WTC11 (cell line): Measurements from ENCODE around the gene AVEN. TPM values are rescaled to one million over a fixed set of nuclear protein-coding genes. Genes with fewer than 3 reads are reported as not detected.

Experiments used
- ATAC-seq: fragments of 200-7000 bp; cut with Tn5 transposase; 2 replicates; pipeline ENCODE4 v1.10.0; 2021; ENCODE audit warnings: mild to moderate bottlenecking, moderate library complexity
- CTCF ChIA-PET: fragments of 300-600 bp; sonication (Branson Sonifier 250); formaldehyde crosslinking; loops from one replicate; lab custom pipeline; 2021; ENCODE audit warnings: antibody characterized with exemption; lab: Charles Lee
- POLR2A ChIA-PET: fragments of 350-600 bp; sonication (Branson Sonifier 250); formaldehyde crosslinking; loops from one replicate; lab custom pipeline; 2021; ENCODE audit warnings: antibody characterized with exemption; lab: Charles Lee
- DNase-seq: peaks from one replicate; pipeline ENCODE4 v3.0.0; 2021; ENCODE audit warnings: low spot score
- H3K27ac Mint-ChIP-seq: 2 replicates; pipeline ENCODE4 v1.8.0; 2021; ENCODE audit warnings: mixed read lengths
- H3K27me3 Mint-ChIP-seq: 2 replicates; pipeline ENCODE4 v1.8.0; 2021; ENCODE audit warnings: low read depth, mild to moderate bottlenecking, moderate library complexity, mixed read lengths
- H3K36me3 Mint-ChIP-seq: 2 replicates; pipeline ENCODE4 v1.8.0; 2021; ENCODE audit warnings: mixed read lengths
- H3K4me1 Mint-ChIP-seq: 2 replicates; pipeline ENCODE4 v1.8.0; 2022; ENCODE audit warnings: mixed read lengths
- H3K4me3 Mint-ChIP-seq: 2 replicates; pipeline ENCODE4 v1.8.0; 2021; ENCODE audit warnings: mild to moderate bottlenecking, moderate library complexity, mixed read lengths
- H3K9me3 Mint-ChIP-seq: 2 replicates; pipeline ENCODE4 v1.8.0; 2021; ENCODE audit warnings: mixed read lengths
- FOXJ3 ChIP-seq: sonication (generic); formaldehyde crosslinking; IDR thresholded peaks from 2 replicates; pipeline ENCODE4 v1.9.0; 2021; ENCODE audit warnings: missing genetic modification reagents, mild to moderate bottlenecking, borderline replicate concordance
- GABPB1 ChIP-seq: sonication (generic); formaldehyde crosslinking; IDR thresholded peaks from 2 replicates; pipeline ENCODE4 v1.8.1; 2023; ENCODE audit warnings: mild to moderate bottlenecking, missing genetic modification reagents
- KAT7 ChIP-seq: sonication (generic); formaldehyde crosslinking; IDR thresholded peaks from 2 replicates; pipeline ENCODE4 v1.8.1; 2023; ENCODE audit warnings: missing genetic modification reagents, mild to moderate bottlenecking, borderline replicate concordance
- NFE2L1 ChIP-seq: sonication (generic); formaldehyde crosslinking; IDR thresholded peaks from 2 replicates; pipeline ENCODE4 v1.8.1; 2023; ENCODE audit warnings: missing genetic modification reagents
- NR1H2 ChIP-seq: sonication (generic); formaldehyde crosslinking; IDR thresholded peaks from 2 replicates; pipeline ENCODE4 v1.9.0; 2021; ENCODE audit warnings: mild to moderate bottlenecking, moderate library complexity, missing genetic modification reagents
- TCF7 ChIP-seq: sonication (generic); formaldehyde crosslinking; IDR thresholded peaks from 2 replicates; pipeline ENCODE4 v1.8.0; 2022; ENCODE audit warnings: mild to moderate bottlenecking, low read depth, missing genetic modification reagents, moderate library complexity
- TEAD4 ChIP-seq: sonication (generic); formaldehyde crosslinking; IDR thresholded peaks from 2 replicates; pipeline ENCODE4 v1.8.0; 2022; ENCODE audit warnings: mild to moderate bottlenecking, missing genetic modification reagents
- ZNF219 ChIP-seq: sonication (generic); formaldehyde crosslinking; IDR thresholded peaks from 2 replicates; pipeline ENCODE4 v1.8.0; 2023; ENCODE audit warnings: missing genetic modification reagents, mild to moderate bottlenecking, borderline replicate concordance
- ZNF396 ChIP-seq: fragments of 250-450 bp; sonication (Bioruptor Pico); IDR thresholded peaks from 2 replicates; pipeline ENCODE4 v1.8.0; 2021; ENCODE audit warnings: mild to moderate bottlenecking, moderate library complexity, borderline replicate concordance
- total RNA-seq: library from RNA; stranded (reverse); gene quantifications from 3 replicates; pipeline ENCODE4 v1.2.3, GENCODE V29; 2021
- TF ChIP-seq, protein P1 (sequence below): fragments of 200-600 bp; IDR thresholded peaks from 2 replicates; pipeline ENCODE4 v1.8.0; 2022; ENCODE audit warnings: antibody characterized with exemption
- TF ChIP-seq, protein P2 (sequence below): sonication (generic); formaldehyde crosslinking; IDR thresholded peaks from 2 replicates; pipeline ENCODE4 v1.8.0; 2022; ENCODE audit warnings: mild to moderate bottlenecking, missing genetic modification reagents
- TF ChIP-seq, protein P3 (sequence below): sonication (generic); formaldehyde crosslinking; IDR thresholded peaks from 2 replicates; pipeline ENCODE4 v1.8.0; 2022; ENCODE audit warnings: mild to moderate bottlenecking, missing genetic modification reagents
- TF ChIP-seq, protein P4 (sequence below): fragments of 250-450 bp; sonication (Bioruptor Pico); IDR thresholded peaks from 2 replicates; pipeline ENCODE4 v1.8.0; 2021; ENCODE audit warnings: mild to moderate bottlenecking
- TF ChIP-seq, protein P5 (sequence below): sonication (generic); formaldehyde crosslinking; IDR thresholded peaks from 2 replicates; pipeline ENCODE4 v1.8.1; 2022; ENCODE audit warnings: low read depth, mild to moderate bottlenecking, moderate library complexity, missing genetic modification reagents, borderline replicate concordance
- TF ChIP-seq, protein P6 (sequence below): fragments of 250-450 bp; sonication (Bioruptor Pico); IDR thresholded peaks from 2 replicates; pipeline ENCODE4 v1.9.0; 2021; ENCODE audit warnings: moderate library complexity, mild to moderate bottlenecking, inconsistent platforms, borderline replicate concordance
- TF ChIP-seq, protein P7 (sequence below): sonication (generic); formaldehyde crosslinking; IDR thresholded peaks from 2 replicates; pipeline ENCODE4 v1.8.1; 2022; ENCODE audit warnings: low read depth, missing genetic modification reagents, borderline replicate concordance
- TF ChIP-seq, protein P8 (sequence below): sonication (generic); formaldehyde crosslinking; IDR thresholded peaks from 2 replicates; pipeline ENCODE4 v1.8.0; 2023; ENCODE audit warnings: mild to moderate bottlenecking, missing genetic modification reagents

Gene AVEN
- total RNA-seq, 1 experiment from 2014 or later = 12.4 TPM

DNA sequence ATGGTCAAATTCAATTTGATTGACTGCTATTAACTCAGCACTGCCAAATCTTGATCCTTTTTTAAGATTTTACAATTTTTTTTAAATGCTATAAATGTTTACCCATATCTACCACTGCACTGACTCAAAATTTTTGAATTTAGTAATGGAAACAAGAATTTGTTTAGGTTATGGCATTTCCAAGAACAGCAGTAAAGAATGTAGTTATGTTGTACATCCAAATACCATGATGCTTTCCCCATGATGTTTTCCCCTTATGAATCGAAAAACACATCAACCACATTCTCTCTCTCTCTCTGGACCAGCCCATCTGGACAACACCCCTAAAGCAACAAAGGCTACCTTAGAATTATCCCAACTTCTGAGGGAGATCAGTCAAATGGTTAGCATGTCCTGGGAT lies 56.5 kb downstream of the AVEN start:
- CTCF ChIA-PET = no interaction called here
- no peaks in the 10 kb centered on the region for H3K36me3 Mint-ChIP-seq
- H3K4me3 Mint-ChIP-seq = no peak overlapping the region
- H3K4me1 Mint-ChIP-seq = peaks cover 17% of the 10 kb centered on the region
- TF ChIP-seq NR1H2 (CRISPR knock-in tag) (no peak), ZNF219 (CRISPR knock-in tag) (no peak), KAT7 (CRISPR knock-in tag) (no peak), GABPB1 (CRISPR knock-in tag) (no peak), TEAD4 (no peak), NFE2L1 (CRISPR knock-in tag) (no peak)
- TF ChIP-seq, protein P1, sequence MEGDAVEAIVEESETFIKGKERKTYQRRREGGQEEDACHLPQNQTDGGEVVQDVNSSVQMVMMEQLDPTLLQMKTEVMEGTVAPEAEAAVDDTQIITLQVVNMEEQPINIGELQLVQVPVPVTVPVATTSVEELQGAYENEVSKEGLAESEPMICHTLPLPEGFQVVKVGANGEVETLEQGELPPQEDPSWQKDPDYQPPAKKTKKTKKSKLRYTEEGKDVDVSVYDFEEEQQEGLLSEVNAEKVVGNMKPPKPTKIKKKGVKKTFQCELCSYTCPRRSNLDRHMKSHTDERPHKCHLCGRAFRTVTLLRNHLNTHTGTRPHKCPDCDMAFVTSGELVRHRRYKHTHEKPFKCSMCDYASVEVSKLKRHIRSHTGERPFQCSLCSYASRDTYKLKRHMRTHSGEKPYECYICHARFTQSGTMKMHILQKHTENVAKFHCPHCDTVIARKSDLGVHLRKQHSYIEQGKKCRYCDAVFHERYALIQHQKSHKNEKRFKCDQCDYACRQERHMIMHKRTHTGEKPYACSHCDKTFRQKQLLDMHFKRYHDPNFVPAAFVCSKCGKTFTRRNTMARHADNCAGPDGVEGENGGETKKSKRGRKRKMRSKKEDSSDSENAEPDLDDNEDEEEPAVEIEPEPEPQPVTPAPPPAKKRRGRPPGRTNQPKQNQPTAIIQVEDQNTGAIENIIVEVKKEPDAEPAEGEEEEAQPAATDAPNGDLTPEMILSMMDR = no peak
- TF ChIP-seq, protein P2, sequence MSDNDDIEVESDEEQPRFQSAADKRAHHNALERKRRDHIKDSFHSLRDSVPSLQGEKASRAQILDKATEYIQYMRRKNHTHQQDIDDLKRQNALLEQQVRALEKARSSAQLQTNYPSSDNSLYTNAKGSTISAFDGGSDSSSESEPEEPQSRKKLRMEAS = no peak
- TF ChIP-seq, protein P3, sequence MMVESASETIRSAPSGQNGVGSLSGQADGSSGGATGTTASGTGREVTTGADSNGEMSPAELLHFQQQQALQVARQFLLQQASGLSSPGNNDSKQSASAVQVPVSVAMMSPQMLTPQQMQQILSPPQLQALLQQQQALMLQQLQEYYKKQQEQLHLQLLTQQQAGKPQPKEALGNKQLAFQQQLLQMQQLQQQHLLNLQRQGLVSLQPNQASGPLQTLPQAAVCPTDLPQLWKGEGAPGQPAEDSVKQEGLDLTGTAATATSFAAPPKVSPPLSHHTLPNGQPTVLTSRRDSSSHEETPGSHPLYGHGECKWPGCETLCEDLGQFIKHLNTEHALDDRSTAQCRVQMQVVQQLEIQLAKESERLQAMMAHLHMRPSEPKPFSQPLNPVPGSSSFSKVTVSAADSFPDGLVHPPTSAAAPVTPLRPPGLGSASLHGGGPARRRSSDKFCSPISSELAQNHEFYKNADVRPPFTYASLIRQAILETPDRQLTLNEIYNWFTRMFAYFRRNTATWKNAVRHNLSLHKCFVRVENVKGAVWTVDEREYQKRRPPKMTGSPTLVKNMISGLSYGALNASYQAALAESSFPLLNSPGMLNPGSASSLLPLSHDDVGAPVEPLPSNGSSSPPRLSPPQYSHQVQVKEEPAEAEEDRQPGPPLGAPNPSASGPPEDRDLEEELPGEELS = no peak
- TF ChIP-seq, protein P4, sequence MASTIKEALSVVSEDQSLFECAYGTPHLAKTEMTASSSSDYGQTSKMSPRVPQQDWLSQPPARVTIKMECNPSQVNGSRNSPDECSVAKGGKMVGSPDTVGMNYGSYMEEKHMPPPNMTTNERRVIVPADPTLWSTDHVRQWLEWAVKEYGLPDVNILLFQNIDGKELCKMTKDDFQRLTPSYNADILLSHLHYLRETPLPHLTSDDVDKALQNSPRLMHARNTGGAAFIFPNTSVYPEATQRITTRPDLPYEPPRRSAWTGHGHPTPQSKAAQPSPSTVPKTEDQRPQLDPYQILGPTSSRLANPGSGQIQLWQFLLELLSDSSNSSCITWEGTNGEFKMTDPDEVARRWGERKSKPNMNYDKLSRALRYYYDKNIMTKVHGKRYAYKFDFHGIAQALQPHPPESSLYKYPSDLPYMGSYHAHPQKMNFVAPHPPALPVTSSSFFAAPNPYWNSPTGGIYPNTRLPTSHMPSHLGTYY (CRISPR knock-in tag) = no peak
- TF ChIP-seq, protein P5, sequence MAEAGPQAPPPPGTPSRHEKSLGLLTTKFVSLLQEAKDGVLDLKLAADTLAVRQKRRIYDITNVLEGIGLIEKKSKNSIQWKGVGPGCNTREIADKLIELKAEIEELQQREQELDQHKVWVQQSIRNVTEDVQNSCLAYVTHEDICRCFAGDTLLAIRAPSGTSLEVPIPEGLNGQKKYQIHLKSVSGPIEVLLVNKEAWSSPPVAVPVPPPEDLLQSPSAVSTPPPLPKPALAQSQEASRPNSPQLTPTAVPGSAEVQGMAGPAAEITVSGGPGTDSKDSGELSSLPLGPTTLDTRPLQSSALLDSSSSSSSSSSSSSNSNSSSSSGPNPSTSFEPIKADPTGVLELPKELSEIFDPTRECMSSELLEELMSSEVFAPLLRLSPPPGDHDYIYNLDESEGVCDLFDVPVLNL = no peak
- TF ChIP-seq, protein P6, sequence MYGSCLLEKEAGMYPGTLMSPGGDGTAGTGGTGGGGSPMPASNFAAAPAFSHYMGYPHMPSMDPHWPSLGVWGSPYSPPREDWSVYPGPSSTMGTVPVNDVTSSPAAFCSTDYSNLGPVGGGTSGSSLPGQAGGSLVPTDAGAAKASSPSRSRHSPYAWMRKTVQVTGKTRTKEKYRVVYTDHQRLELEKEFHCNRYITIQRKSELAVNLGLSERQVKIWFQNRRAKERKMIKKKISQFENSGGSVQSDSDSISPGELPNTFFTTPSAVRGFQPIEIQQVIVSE (CRISPR knock-in tag) = no peak
- TF ChIP-seq, all 79 proteins: peak for 0
- ATAC-seq = no peak
- no peak overlapping the region for H3K27ac Mint-ChIP-seq
- H3K9me3 Mint-ChIP-seq = no peaks in the 10 kb centered on the region
- DNase-seq = no peak
- POLR2A ChIA-PET = no interaction called here
- no peaks in the 10 kb centered on the region for H3K27me3 Mint-ChIP-seq

DNA sequence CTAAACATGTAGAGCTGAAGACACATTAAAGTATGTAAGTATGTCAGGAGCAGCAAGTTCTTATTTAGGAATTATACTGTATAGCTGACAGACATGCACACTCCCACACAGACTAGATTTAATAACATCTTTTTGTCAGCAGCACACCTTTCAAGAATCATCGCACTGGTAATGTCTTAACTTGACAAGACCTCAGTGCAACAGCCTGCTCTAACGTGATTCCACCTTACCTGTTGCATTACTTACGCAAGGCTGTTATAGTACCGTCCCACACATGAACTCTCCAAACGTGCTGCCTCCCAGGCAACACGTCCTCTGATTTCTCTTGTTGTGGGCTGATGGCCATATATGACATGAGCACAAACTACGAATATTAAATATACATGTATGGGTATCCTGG lies 58.8 kb downstream of the AVEN start:
- H3K36me3 Mint-ChIP-seq = no peaks in the 10 kb centered on the region
- H3K27me3 Mint-ChIP-seq = no peaks in the 10 kb centered on the region
- CTCF ChIA-PET = no interaction called here
- DNase-seq (no peak), ATAC-seq (no peak)
- TF ChIP-seq ZNF396 = no peak
- TF ChIP-seq, all 79 proteins: peak for 0
- peaks cover 13% of the 10 kb centered on the region for H3K4me1 Mint-ChIP-seq
- no peak overlapping the region for H3K4me3 Mint-ChIP-seq
- POLR2A ChIA-PET = interaction anchor here (0.5 kb wide), 1 partner anchor 685 kb away, joined by 4 read pairs; no protein-coding TSS in a partner anchor
- no peaks in the 10 kb centered on the region for H3K9me3 Mint-ChIP-seq
- no peak overlapping the region for H3K27ac Mint-ChIP-seq

DNA sequence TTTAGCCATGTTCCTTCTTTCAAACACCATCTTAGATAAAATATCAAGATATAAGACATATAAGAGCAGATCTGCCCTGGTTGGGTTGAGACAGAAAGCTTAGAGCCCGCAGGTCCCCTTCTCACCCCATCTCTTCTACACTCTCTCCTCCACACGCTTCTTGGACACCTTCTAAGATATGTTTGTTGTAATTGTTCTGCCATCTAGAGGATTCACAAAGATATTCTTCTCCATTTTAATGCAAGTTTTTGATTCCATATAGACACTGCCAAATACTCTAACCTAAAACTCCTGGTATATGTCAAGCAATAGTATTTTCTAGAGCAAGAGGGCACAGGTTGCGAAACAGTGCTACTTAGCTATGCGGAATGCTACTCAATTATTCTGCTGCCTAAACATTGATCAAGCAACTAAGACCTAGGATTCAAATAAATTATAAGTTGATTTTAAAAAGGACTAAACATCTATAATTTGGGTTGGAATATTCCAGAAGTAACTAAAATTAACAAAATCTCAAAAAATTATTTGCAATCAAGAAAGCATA lies 63.9 kb downstream of the AVEN start:
- H3K27me3 Mint-ChIP-seq = no peaks in the 10 kb centered on the region
- no peaks in the 10 kb centered on the region for H3K36me3 Mint-ChIP-seq
- ATAC-seq = no peak
- ChIA-PET POLR2A (interaction anchor here (0.6 kb wide), 1 partner anchor 87 kb away, joined by 3 read pairs; no protein-coding TSS in a partner anchor), CTCF (no interaction called here)
- no peak overlapping the region for H3K27ac Mint-ChIP-seq
- no peak overlapping the region for H3K4me3 Mint-ChIP-seq
- H3K9me3 Mint-ChIP-seq = no peaks in the 10 kb centered on the region
- H3K4me1 Mint-ChIP-seq = peaks cover 4% of the 10 kb centered on the region
- no peak for DNase-seq
- TF ChIP-seq, protein P7, sequence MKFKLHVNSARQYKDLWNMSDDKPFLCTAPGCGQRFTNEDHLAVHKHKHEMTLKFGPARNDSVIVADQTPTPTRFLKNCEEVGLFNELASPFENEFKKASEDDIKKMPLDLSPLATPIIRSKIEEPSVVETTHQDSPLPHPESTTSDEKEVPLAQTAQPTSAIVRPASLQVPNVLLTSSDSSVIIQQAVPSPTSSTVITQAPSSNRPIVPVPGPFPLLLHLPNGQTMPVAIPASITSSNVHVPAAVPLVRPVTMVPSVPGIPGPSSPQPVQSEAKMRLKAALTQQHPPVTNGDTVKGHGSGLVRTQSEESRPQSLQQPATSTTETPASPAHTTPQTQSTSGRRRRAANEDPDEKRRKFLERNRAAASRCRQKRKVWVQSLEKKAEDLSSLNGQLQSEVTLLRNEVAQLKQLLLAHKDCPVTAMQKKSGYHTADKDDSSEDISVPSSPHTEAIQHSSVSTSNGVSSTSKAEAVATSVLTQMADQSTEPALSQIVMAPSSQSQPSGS (CRISPR knock-in tag) = no peak
- TF ChIP-seq TCF7 (CRISPR knock-in tag) = no peak
- TF ChIP-seq FOXJ3 (CRISPR knock-in tag) = no peak
- TF ChIP-seq, protein P8, sequence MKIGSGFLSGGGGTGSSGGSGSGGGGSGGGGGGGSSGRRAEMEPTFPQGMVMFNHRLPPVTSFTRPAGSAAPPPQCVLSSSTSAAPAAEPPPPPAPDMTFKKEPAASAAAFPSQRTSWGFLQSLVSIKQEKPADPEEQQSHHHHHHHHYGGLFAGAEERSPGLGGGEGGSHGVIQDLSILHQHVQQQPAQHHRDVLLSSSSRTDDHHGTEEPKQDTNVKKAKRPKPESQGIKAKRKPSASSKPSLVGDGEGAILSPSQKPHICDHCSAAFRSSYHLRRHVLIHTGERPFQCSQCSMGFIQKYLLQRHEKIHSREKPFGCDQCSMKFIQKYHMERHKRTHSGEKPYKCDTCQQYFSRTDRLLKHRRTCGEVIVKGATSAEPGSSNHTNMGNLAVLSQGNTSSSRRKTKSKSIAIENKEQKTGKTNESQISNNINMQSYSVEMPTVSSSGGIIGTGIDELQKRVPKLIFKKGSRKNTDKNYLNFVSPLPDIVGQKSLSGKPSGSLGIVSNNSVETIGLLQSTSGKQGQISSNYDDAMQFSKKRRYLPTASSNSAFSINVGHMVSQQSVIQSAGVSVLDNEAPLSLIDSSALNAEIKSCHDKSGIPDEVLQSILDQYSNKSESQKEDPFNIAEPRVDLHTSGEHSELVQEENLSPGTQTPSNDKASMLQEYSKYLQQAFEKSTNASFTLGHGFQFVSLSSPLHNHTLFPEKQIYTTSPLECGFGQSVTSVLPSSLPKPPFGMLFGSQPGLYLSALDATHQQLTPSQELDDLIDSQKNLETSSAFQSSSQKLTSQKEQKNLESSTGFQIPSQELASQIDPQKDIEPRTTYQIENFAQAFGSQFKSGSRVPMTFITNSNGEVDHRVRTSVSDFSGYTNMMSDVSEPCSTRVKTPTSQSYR = no peak
- TF ChIP-seq, protein P6 (CRISPR knock-in tag) = no peak
- TF ChIP-seq ZNF396 = no peak
